Astrocyte (in vitro differentiated cells and primary cell): ENCODE results near the gene ZFPM1. TPM values are rescaled to one million over a fixed set of nuclear protein-coding genes. Genes with fewer than 3 reads are reported as not detected.

Experiments used
- DNase-seq: peaks from one replicate; pipeline ENCODE4 v3.0.0-alpha.2; 2010; ENCODE audit warnings: low read depth
- FAIRE-seq: peaks from 2 replicates; lab custom pipeline; 2011; peaks lifted over from hg19 to GRCh38; lab: Jason Lieb, UNC
- H2AFZ ChIP-seq: 2 replicates; pipeline ENCODE4 v1.6.0; 2012; ENCODE audit warnings: low read depth, low read length, inconsistent platforms
- H3K27ac ChIP-seq: 2 replicates; pipeline ENCODE4 v1.5.1; 2011; ENCODE audit warnings: low read depth, low read length, inconsistent platforms
- H3K27me3 ChIP-seq: 2 replicates; pipeline ENCODE4 v1.6.0; 2011; ENCODE audit warnings: low read length, inconsistent platforms; ENCODE audit not compliant: insufficient read depth
- H3K36me3 ChIP-seq: 2 replicates; pipeline ENCODE4 v1.5.1; 2011; ENCODE audit warnings: low read length, inconsistent platforms; ENCODE audit not compliant: insufficient read depth
- H3K4me1 ChIP-seq: 2 replicates; pipeline ENCODE4 v1.5.1; 2011; ENCODE audit warnings: low read length, inconsistent platforms; ENCODE audit not compliant: insufficient read depth
- H3K4me2 ChIP-seq: 2 replicates; pipeline ENCODE4 v1.6.0; 2012; ENCODE audit warnings: low read length, inconsistent platforms
- H3K4me3 ChIP-seq: 2 replicates; pipeline ENCODE4 v1.5.1; 2011; ENCODE audit warnings: low read depth, mild to moderate bottlenecking, low read length, inconsistent platforms; ENCODE audit not compliant: insufficient read depth
- H3K79me2 ChIP-seq: 2 replicates; pipeline ENCODE4 v1.6.0; 2012; ENCODE audit warnings: mild to moderate bottlenecking, low read length, inconsistent platforms; ENCODE audit not compliant: insufficient read depth
- H3K9ac ChIP-seq: 2 replicates; pipeline ENCODE4 v1.6.0; 2012; ENCODE audit warnings: mild to moderate bottlenecking, low read length, inconsistent platforms
- H3K9me3 ChIP-seq: 2 replicates; pipeline ENCODE4 v1.5.1; 2012; ENCODE audit warnings: low read depth, mild to moderate bottlenecking, low read length, inconsistent platforms; ENCODE audit not compliant: insufficient read depth
- H4K20me1 ChIP-seq: 2 replicates; pipeline ENCODE4 v1.6.0; 2012; ENCODE audit warnings: low read length, inconsistent platforms; ENCODE audit not compliant: insufficient read depth
- H3K27ac Mint-ChIP-seq: one replicate; pipeline ENCODE4 v1.8.0; 2021; ENCODE audit warnings: mild to moderate bottlenecking, mixed read lengths; ENCODE audit not compliant: unreplicated experiment
- H3K27me3 Mint-ChIP-seq: one replicate; pipeline ENCODE4 v1.8.0; 2021; ENCODE audit warnings: low read depth, mixed read lengths; ENCODE audit not compliant: unreplicated experiment
- H3K36me3 Mint-ChIP-seq: one replicate; pipeline ENCODE4 v1.8.0; 2021; ENCODE audit warnings: low read depth, mixed read lengths; ENCODE audit not compliant: unreplicated experiment
- H3K4me1 Mint-ChIP-seq: one replicate; pipeline ENCODE4 v1.8.0; 2021; ENCODE audit warnings: low read depth, mixed read lengths; ENCODE audit not compliant: unreplicated experiment
- H3K4me3 Mint-ChIP-seq: one replicate; pipeline ENCODE4 v1.8.0; 2021; ENCODE audit warnings: mild to moderate bottlenecking, moderate library complexity, mixed read lengths; ENCODE audit not compliant: unreplicated experiment
- H3K9me3 Mint-ChIP-seq: one replicate; pipeline ENCODE4 v1.8.0; 2021; ENCODE audit warnings: mild to moderate bottlenecking, mixed read lengths; ENCODE audit not compliant: unreplicated experiment
- CTCF ChIP-seq: IDR thresholded peaks from 2 replicates; pipeline ENCODE4 v1.5.1; 2011; ENCODE audit warnings: low read depth, mild to moderate bottlenecking, inconsistent platforms, low read length, moderate library complexity; ENCODE audit not compliant: insufficient read depth
- EZH2 ChIP-seq: IDR thresholded peaks from 2 replicates; pipeline ENCODE4 v1.6.1; 2012; ENCODE audit warnings: mild to moderate bottlenecking, low read length, inconsistent platforms; ENCODE audit not compliant: insufficient read depth
- total RNA-seq: library from RNA; stranded (reverse); gene quantifications from 2 replicates; pipeline ENCODE4 v1.2.1, GENCODE V29; 2021

Gene ZFPM1
- total RNA-seq, 1 donor from 2014 or later, result 8.6 TPM

DNA sequence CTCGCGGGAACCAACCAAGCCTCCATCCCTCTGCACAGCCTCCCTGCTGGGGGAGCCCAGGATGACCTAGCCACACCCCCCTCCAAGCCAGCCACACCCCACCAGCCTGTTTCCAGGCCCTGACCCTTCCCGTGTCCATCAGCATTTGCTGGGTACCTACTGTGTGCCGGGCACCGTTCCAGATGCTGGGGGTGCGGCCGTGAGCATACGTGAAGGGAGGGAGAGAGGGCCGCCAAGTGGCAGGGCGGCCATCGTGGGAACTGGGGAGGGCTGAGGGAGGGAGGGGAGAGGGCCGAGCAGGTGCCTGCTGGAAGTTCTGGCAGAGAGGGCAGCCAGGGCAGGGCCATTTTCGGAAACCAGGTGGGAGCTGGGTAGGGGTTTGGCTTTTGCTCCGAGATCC lies 23.1 kb downstream of the ZFPM1 start:
- H3K4me3 ChIP-seq, result no peak overlapping the region
- no peaks in the 10 kb centered on the region for H3K27me3 ChIP-seq
- no peak for DNase-seq
- TF ChIP-seq EZH2, result no peak
- no peak for TF ChIP-seq CTCF
- H3K4me1 ChIP-seq, result no peaks in the 10 kb centered on the region
- no peaks in the 10 kb centered on the region for H3K9me3 ChIP-seq
- Mint-ChIP-seq H3K27me3 (peaks cover 5% of the 10 kb centered on the region), H3K27ac (no peak overlapping the region), H3K4me1 (no peaks in the 10 kb centered on the region), H3K9me3 (peaks cover 3% of the 10 kb centered on the region), H3K4me3 (no peak overlapping the region), H3K36me3 (no peaks in the 10 kb centered on the region)
- H3K4me2 ChIP-seq, result no peak overlapping the region
- no peak for FAIRE-seq
- H3K36me3 ChIP-seq, result no peaks in the 10 kb centered on the region
- H3K79me2 ChIP-seq, result no peaks in the 10 kb centered on the region
- no peak overlapping the region for H2AFZ ChIP-seq
- H3K9ac ChIP-seq, result no peak overlapping the region
- no peak overlapping the region for H3K27ac ChIP-seq
- peaks cover 80% of the 10 kb centered on the region for H4K20me1 ChIP-seq

DNA sequence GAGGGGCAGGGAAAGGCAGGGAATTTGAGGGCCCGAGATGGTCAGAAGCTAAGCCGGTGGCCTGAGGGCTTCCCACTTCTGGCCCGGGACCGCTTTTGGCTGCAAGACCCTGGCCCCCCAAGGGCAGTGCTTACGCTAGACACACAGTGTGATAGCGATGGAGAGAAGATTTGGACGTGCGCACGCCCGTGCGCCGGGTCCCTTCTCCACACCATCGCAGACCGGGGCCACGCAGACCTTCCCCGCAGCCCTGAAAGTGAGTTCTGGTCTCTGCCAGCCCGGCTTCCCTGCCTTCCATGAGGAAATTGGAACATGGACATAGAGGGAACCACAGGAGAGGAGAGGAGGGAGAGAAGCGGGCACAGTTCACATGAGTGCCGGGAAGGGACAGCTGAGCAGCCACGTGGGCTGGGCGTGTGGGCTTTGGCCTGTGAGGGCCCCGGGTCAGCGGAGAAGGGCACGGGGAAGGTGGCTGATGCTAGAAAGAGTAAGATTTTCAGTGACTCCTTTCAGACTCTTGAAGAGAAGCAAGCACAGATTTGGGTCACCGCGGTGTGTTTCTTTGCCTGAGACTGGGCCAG lies 23.8 kb downstream of the ZFPM1 start:
- no peak overlapping the region for H3K4me3 ChIP-seq
- Mint-ChIP-seq H3K27ac (peak overlapping the region; percentile 41), H3K36me3 (no peaks in the 10 kb centered on the region), H3K4me1 (no peaks in the 10 kb centered on the region), H3K9me3 (peaks cover 3% of the 10 kb centered on the region), H3K27me3 (peaks cover 8% of the 10 kb centered on the region), H3K4me3 (no peak overlapping the region)
- no peaks in the 10 kb centered on the region for H3K79me2 ChIP-seq
- H3K27me3 ChIP-seq, result no peaks in the 10 kb centered on the region
- peaks cover 79% of the 10 kb centered on the region for H4K20me1 ChIP-seq
- H3K27ac ChIP-seq, result no peak overlapping the region
- no peaks in the 10 kb centered on the region for H3K9me3 ChIP-seq
- no peak overlapping the region for H3K9ac ChIP-seq
- H3K36me3 ChIP-seq, result no peaks in the 10 kb centered on the region
- DNase-seq (no peak), FAIRE-seq (no peak)
- no peak for TF ChIP-seq CTCF
- no peak for TF ChIP-seq EZH2
- H3K4me2 ChIP-seq, result no peak overlapping the region
- no peaks in the 10 kb centered on the region for H3K4me1 ChIP-seq
- no peak overlapping the region for H2AFZ ChIP-seq
